WTC11 (cell line): ENCODE results near the gene AOX1. TPM values are rescaled to one million over a fixed set of nuclear protein-coding genes. Genes with fewer than 3 reads are reported as not detected.
A peak's percentile ranks its signal among the peaks of the same experiment; 100 is the strongest.
"Not testable (repeated sequence)": the region's sequence is repeated elsewhere in the genome, so short reads cannot be mapped to it uniquely, and the experiment has no call there.

Experiments
- ATAC-seq: fragments of 200-7000 bp; cut with Tn5 transposase; 2 replicates; pipeline ENCODE4 v1.10.0; 2021; ENCODE audit warnings: mild to moderate bottlenecking, moderate library complexity
- CTCF ChIA-PET: fragments of 300-600 bp; sonication (Branson Sonifier 250); formaldehyde crosslinking; loops from one replicate; lab custom pipeline; 2021; ENCODE audit warnings: antibody characterized with exemption; lab: Charles Lee
- POLR2A ChIA-PET: fragments of 350-600 bp; sonication (Branson Sonifier 250); formaldehyde crosslinking; loops from one replicate; lab custom pipeline; 2021; ENCODE audit warnings: antibody characterized with exemption; lab: Charles Lee
- DNase-seq: peaks from one replicate; pipeline ENCODE4 v3.0.0; 2021; ENCODE audit warnings: low spot score
- H3K27ac Mint-ChIP-seq: 2 replicates; pipeline ENCODE4 v1.8.0; 2021; ENCODE audit warnings: mixed read lengths
- H3K27me3 Mint-ChIP-seq: 2 replicates; pipeline ENCODE4 v1.8.0; 2021; ENCODE audit warnings: low read depth, mild to moderate bottlenecking, moderate library complexity, mixed read lengths
- H3K36me3 Mint-ChIP-seq: 2 replicates; pipeline ENCODE4 v1.8.0; 2021; ENCODE audit warnings: mixed read lengths
- H3K4me1 Mint-ChIP-seq: 2 replicates; pipeline ENCODE4 v1.8.0; 2022; ENCODE audit warnings: mixed read lengths
- H3K4me3 Mint-ChIP-seq: 2 replicates; pipeline ENCODE4 v1.8.0; 2021; ENCODE audit warnings: mild to moderate bottlenecking, moderate library complexity, mixed read lengths
- H3K9me3 Mint-ChIP-seq: 2 replicates; pipeline ENCODE4 v1.8.0; 2021; ENCODE audit warnings: mixed read lengths
- ETV6 ChIP-seq: sonication (generic); formaldehyde crosslinking; IDR thresholded peaks from 2 replicates; pipeline ENCODE4 v1.8.1; 2022; ENCODE audit warnings: mild to moderate bottlenecking, missing genetic modification reagents
- FOXK1 ChIP-seq: sonication (generic); formaldehyde crosslinking; IDR thresholded peaks from 2 replicates; pipeline ENCODE4 v1.8.0; 2022; ENCODE audit warnings: mild to moderate bottlenecking, moderate library complexity, missing genetic modification reagents
- GABPB1 ChIP-seq: sonication (generic); formaldehyde crosslinking; IDR thresholded peaks from 2 replicates; pipeline ENCODE4 v1.8.1; 2023; ENCODE audit warnings: mild to moderate bottlenecking, missing genetic modification reagents
- GRHL2 ChIP-seq: fragments of 250-450 bp; sonication (Bioruptor Pico); IDR thresholded peaks from 2 replicates; pipeline ENCODE4 v1.8.0; 2022; ENCODE audit warnings: mild to moderate bottlenecking, moderate library complexity; ENCODE audit not compliant: insufficient replicate concordance, severe bottlenecking
- NFATC4 ChIP-seq: fragments of 250-450 bp; sonication (Bioruptor Pico); IDR thresholded peaks from 2 replicates; pipeline ENCODE4 v1.9.0; 2021; ENCODE audit warnings: mild to moderate bottlenecking
- NFE2L1 ChIP-seq: sonication (generic); formaldehyde crosslinking; IDR thresholded peaks from 2 replicates; pipeline ENCODE4 v1.8.1; 2023; ENCODE audit warnings: missing genetic modification reagents
- NR2C2 ChIP-seq: sonication (generic); formaldehyde crosslinking; IDR thresholded peaks from 2 replicates; pipeline ENCODE4 v1.8.0; 2022; ENCODE audit warnings: mild to moderate bottlenecking, missing genetic modification reagents
- NR3C1 ChIP-seq: sonication (generic); formaldehyde crosslinking; conservative IDR thresholded peaks from 2 replicates; pipeline ENCODE4 v1.8.1; 2023; ENCODE audit warnings: low read depth, mild to moderate bottlenecking, missing genetic modification reagents
- PRRX2 ChIP-seq: fragments of 250-450 bp; sonication (Bioruptor Pico); IDR thresholded peaks from 2 replicates; pipeline ENCODE4 v1.8.0; 2021; ENCODE audit warnings: mild to moderate bottlenecking
- SOX15 ChIP-seq: fragments of 250-450 bp; sonication (Bioruptor Pico); IDR thresholded peaks from 2 replicates; pipeline ENCODE4 v1.9.0; 2021; ENCODE audit warnings: mild to moderate bottlenecking
- SP1 ChIP-seq: sonication (generic); formaldehyde crosslinking; conservative IDR thresholded peaks from 2 replicates; pipeline ENCODE4 v1.8.1; 2022; ENCODE audit warnings: missing genetic modification reagents
- TCF7 ChIP-seq: sonication (generic); formaldehyde crosslinking; IDR thresholded peaks from 2 replicates; pipeline ENCODE4 v1.8.0; 2022; ENCODE audit warnings: mild to moderate bottlenecking, low read depth, missing genetic modification reagents, moderate library complexity
- TEAD1 ChIP-seq: sonication (generic); formaldehyde crosslinking; IDR thresholded peaks from 2 replicates; pipeline ENCODE4 v1.8.0; 2022; ENCODE audit warnings: mild to moderate bottlenecking, missing genetic modification reagents
- ZNF138 ChIP-seq: sonication (generic); formaldehyde crosslinking; conservative IDR thresholded peaks from 2 replicates; pipeline ENCODE4 v1.8.1; 2022; ENCODE audit warnings: mild to moderate bottlenecking, moderate library complexity, missing genetic modification reagents
- ZNF219 ChIP-seq: sonication (generic); formaldehyde crosslinking; IDR thresholded peaks from 2 replicates; pipeline ENCODE4 v1.8.0; 2023; ENCODE audit warnings: missing genetic modification reagents, mild to moderate bottlenecking, borderline replicate concordance
- ZNF396 ChIP-seq: fragments of 250-450 bp; sonication (Bioruptor Pico); IDR thresholded peaks from 2 replicates; pipeline ENCODE4 v1.8.0; 2021; ENCODE audit warnings: mild to moderate bottlenecking, moderate library complexity, borderline replicate concordance
- ZNF423 ChIP-seq: fragments of 250-450 bp; sonication (Bioruptor Pico); IDR thresholded peaks from 2 replicates; pipeline ENCODE4 v2.1.2; 2022; ENCODE audit warnings: mild to moderate bottlenecking, moderate library complexity
- total RNA-seq: library from RNA; stranded (reverse); gene quantifications from 3 replicates; pipeline ENCODE4 v1.2.3, GENCODE V29; 2021
- TF ChIP-seq, protein P1 (sequence below): sonication (generic); formaldehyde crosslinking; IDR thresholded peaks from 2 replicates; pipeline ENCODE4 v1.8.1; 2022; ENCODE audit warnings: mild to moderate bottlenecking, moderate library complexity, missing genetic modification reagents
- TF ChIP-seq, protein P2 (sequence below): sonication (generic); formaldehyde crosslinking; IDR thresholded peaks from 2 replicates; pipeline ENCODE4 v1.8.0; 2023; ENCODE audit warnings: missing genetic modification reagents
- TF ChIP-seq, protein P3 (sequence below): sonication (generic); formaldehyde crosslinking; IDR thresholded peaks from 2 replicates; pipeline ENCODE4 v1.8.1; 2023; ENCODE audit warnings: mild to moderate bottlenecking, missing genetic modification reagents, moderate library complexity
- TF ChIP-seq, protein P4 (sequence below): fragments of 250-450 bp; sonication (Bioruptor Pico); IDR thresholded peaks from 2 replicates; pipeline ENCODE4 v1.8.0; 2021; ENCODE audit warnings: mild to moderate bottlenecking
- TF ChIP-seq, protein P5 (sequence below): sonication (generic); formaldehyde crosslinking; IDR thresholded peaks from 2 replicates; pipeline ENCODE4 v1.8.0; 2022; ENCODE audit warnings: mild to moderate bottlenecking, missing genetic modification reagents

The AOX1 gene
- total RNA-seq, 1 experiment from 2014 or later = 4.8 TPM

DNA sequence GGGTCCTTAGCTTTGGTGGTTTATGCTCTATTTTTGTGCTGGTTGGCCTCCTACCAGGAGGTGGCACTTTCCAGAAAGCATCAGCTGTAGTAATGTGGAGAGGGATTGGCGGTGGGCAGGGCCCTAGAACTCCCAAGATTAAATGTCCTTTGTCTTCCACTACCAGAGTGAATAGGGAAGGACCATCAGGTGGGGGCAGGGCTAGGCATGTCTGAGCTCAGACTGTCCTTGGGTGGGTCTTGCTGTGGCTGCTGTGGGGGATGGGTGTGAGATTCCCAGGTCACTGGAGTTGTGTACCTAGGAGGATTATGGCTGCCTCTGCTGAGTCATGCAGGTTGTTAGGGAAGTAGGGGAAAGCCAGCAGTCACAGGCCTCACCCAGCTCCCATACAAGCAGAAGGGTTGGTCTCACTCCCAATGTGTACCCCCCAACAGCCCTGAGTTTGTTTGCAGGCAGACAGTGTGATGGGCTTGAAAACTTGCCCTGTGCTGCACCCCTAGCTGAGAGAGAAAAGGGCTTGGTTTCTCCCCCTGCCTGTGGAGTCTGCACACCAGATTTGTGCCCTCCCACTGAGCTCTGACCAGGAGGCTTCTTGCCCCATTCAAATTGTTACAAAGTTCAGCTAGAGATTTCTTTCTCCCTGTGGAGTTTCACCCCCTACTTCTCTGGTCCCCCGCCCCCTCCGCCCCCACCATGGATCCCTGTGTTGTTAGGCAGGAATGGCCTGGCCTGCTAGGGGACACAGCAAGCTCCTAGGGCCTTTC is 62.9 kb downstream of the AOX1 start:
- H3K4me3 Mint-ChIP-seq, H3K9me3 Mint-ChIP-seq, DNase-seq, H3K27me3 Mint-ChIP-seq, H3K27ac Mint-ChIP-seq, H3K36me3 Mint-ChIP-seq: not testable (repeated sequence)
- POLR2A ChIA-PET = interaction anchor here (0.7 kb wide), 1 partner anchor 62 kb away, joined by 3 read pairs; no protein-coding TSS in a partner anchor
- TF ChIP-seq NFE2L1 (CRISPR knock-in tag) = peak; percentile 74; the same call in 1 of the 2 replicates
- peak; percentile 90 for TF ChIP-seq ZNF423
- H3K4me1 Mint-ChIP-seq = peaks cover 20% of the 10 kb centered on the region
- peak; percentile 22; the same call in 1 of the 2 replicates for ATAC-seq
- CTCF ChIA-PET = interaction anchor here (0.8 to 1.4 kb wide), 3 partner anchors 63 to 165 kb away, joined by 3 to 5 read pairs (median 4); partner anchors contain the start of gene AOX1

DNA sequence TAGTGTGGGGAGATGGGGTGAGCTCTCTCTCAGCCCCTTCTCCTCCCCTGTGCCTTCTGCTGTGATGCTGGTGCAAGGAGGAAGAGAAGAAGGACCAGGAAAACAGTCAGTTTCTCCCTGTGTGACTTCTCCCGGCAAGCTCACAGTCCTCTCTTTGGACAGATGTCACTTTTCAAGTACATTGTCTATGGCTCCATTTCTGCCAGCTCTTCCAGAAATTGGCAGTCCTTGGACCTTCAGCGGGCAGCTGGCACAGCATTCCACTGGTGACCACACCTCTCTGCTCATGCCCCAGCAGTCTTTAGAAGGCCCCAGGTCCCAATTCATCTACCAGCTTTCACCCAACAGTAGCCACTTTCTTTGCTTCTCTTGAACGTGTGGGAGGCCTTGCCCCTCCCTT is 63.9 kb downstream of the AOX1 start:
- CTCF ChIA-PET = interaction anchor here (0.8 to 1.4 kb wide), 3 partner anchors 64 to 166 kb away, joined by 3 to 5 read pairs (median 4); partner anchors contain the start of gene AOX1
- no peak overlapping the region for H3K4me3 Mint-ChIP-seq

DNA sequence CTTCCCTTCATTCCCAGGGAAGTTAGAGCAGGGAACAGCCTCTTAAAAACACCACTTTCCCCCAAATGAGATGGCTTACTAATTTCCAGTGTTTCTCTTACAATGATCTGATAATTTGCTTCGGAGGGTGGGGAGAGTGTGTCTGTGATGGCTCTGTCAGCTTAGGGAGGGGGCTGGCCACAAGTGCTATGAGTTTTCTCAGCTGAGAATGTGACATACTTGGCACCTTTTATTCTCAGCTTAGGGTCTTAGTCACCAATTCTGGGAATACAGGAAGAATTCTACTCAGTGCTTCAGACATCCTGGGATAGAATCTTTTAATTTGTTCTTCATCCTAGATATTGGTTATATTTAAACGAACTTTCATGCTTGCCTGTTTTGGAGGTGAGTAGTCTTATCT is 64.4 kb downstream of the AOX1 start:
- DNase-seq (no peak), ATAC-seq (no peak)
- TF ChIP-seq NR2C2 (no peak), SOX15 (CRISPR knock-in tag) (no peak), NR3C1 (no peak), ZNF396 (CRISPR knock-in tag) (no peak), TCF7 (CRISPR knock-in tag) (no peak), PRRX2 (CRISPR knock-in tag) (no peak)
- no peak overlapping the region for H3K27ac Mint-ChIP-seq
- H3K4me1 Mint-ChIP-seq = peaks cover 15% of the 10 kb centered on the region
- CTCF ChIA-PET = no interaction called here
- H3K36me3 Mint-ChIP-seq = no peaks in the 10 kb centered on the region
- H3K27me3 Mint-ChIP-seq = no peaks in the 10 kb centered on the region
- POLR2A ChIA-PET = no interaction called here
- no peak overlapping the region for H3K4me3 Mint-ChIP-seq
- peaks cover 6% of the 10 kb centered on the region for H3K9me3 Mint-ChIP-seq

More for the DNA sequence above, 63.9 kb downstream of the AOX1 start:
- TF ChIP-seq TEAD1 (CRISPR knock-in tag) (no peak), GABPB1 (CRISPR knock-in tag) (no peak), ZNF138 (no peak), ETV6 (CRISPR knock-in tag) (no peak), NR2C2 (no peak), FOXK1 (CRISPR knock-in tag) (no peak), SP1 (CRISPR knock-in tag) (no peak), ZNF219 (CRISPR knock-in tag) (no peak), NFATC4 (CRISPR knock-in tag) (no peak), GRHL2 (CRISPR knock-in tag) (no peak)
- TF ChIP-seq, protein P1, sequence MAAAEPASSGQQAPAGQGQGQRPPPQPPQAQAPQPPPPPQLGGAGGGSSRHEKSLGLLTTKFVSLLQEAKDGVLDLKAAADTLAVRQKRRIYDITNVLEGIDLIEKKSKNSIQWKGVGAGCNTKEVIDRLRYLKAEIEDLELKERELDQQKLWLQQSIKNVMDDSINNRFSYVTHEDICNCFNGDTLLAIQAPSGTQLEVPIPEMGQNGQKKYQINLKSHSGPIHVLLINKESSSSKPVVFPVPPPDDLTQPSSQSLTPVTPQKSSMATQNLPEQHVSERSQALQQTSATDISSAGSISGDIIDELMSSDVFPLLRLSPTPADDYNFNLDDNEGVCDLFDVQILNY (CRISPR knock-in tag) = no peak
- TF ChIP-seq, protein P2, sequence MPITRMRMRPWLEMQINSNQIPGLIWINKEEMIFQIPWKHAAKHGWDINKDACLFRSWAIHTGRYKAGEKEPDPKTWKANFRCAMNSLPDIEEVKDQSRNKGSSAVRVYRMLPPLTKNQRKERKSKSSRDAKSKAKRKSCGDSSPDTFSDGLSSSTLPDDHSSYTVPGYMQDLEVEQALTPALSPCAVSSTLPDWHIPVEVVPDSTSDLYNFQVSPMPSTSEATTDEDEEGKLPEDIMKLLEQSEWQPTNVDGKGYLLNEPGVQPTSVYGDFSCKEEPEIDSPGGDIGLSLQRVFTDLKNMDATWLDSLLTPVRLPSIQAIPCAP (CRISPR knock-in tag) = no peak
- TF ChIP-seq, protein P3, sequence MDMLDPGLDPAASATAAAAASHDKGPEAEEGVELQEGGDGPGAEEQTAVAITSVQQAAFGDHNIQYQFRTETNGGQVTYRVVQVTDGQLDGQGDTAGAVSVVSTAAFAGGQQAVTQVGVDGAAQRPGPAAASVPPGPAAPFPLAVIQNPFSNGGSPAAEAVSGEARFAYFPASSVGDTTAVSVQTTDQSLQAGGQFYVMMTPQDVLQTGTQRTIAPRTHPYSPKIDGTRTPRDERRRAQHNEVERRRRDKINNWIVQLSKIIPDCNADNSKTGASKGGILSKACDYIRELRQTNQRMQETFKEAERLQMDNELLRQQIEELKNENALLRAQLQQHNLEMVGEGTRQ = no peak
- TF ChIP-seq, protein P4, sequence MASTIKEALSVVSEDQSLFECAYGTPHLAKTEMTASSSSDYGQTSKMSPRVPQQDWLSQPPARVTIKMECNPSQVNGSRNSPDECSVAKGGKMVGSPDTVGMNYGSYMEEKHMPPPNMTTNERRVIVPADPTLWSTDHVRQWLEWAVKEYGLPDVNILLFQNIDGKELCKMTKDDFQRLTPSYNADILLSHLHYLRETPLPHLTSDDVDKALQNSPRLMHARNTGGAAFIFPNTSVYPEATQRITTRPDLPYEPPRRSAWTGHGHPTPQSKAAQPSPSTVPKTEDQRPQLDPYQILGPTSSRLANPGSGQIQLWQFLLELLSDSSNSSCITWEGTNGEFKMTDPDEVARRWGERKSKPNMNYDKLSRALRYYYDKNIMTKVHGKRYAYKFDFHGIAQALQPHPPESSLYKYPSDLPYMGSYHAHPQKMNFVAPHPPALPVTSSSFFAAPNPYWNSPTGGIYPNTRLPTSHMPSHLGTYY = no peak
- TF ChIP-seq, protein P5, sequence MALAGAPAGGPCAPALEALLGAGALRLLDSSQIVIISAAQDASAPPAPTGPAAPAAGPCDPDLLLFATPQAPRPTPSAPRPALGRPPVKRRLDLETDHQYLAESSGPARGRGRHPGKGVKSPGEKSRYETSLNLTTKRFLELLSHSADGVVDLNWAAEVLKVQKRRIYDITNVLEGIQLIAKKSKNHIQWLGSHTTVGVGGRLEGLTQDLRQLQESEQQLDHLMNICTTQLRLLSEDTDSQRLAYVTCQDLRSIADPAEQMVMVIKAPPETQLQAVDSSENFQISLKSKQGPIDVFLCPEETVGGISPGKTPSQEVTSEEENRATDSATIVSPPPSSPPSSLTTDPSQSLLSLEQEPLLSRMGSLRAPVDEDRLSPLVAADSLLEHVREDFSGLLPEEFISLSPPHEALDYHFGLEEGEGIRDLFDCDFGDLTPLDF (CRISPR knock-in tag) = no peak
- TF ChIP-seq, all 79 proteins: peak for 0
- peaks cover 6% of the 10 kb centered on the region for H3K9me3 Mint-ChIP-seq
- H3K27me3 Mint-ChIP-seq = no peaks in the 10 kb centered on the region
- no peaks in the 10 kb centered on the region for H3K36me3 Mint-ChIP-seq
- ATAC-seq (no peak), DNase-seq (no peak)
- no peak overlapping the region for H3K27ac Mint-ChIP-seq
- POLR2A ChIA-PET = interaction anchor here (0.7 kb wide), 1 partner anchor 63 kb away, joined by 3 read pairs; no protein-coding TSS in a partner anchor
- peaks cover 15% of the 10 kb centered on the region for H3K4me1 Mint-ChIP-seq
